Measurements from ENCODE around the gene GPR137B. TPM values are rescaled to one million over a fixed set of nuclear protein-coding genes. Genes with fewer than 3 reads are reported as not detected.

The GPR137B gene
- total and polyA plus RNA-seq, 3 experiments from 2014 or later: 8.3 to 13.0 (median 8.8) TPM

DNA sequence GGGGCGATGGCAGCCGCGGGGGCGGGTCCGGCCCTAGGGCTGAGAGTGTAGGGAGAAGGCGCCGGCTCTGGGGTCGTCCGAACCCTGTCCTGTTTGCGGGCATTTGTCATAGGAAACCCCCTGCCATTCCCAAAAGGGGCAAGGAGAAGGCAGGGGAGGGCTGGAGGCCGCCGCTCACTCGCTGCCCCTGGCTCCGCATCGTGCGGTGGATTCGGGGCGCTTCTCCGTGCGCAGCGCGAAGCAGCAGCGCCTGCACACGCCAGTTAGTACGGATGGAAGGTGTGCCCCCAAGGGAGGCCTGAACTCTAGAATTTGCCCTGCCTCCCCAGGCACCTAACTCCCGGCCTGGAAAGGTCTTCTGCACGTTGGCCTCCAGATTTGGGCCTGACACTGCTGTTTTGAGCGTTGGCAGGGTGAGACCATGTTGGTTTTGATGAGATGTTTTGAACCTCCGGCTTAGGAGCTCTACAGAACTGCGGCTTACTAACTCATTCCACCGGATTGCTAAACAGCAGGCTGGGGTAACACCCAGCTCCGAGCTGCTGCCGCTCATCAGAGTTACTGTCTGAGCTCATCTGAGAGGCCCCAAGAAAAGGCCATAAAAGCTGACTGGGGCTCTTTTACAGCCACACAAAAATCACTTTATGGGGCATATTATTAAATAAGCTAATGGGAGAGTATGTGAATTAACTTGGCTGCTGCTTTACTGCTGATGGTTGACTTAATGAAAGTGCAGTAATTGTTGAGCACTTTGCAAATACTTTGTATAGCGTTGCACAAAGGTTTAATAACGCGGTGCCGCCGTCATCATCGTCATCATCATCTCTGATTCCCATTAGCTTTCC is 987 bp downstream of the GPR137B start:
- CTCF ChIA-PET: no interaction called here
- Histone ChIP-seq H3K4me1 (ENCODE audit: insufficient read depth, low read length) (peaks cover 26% of the 10 kb centered on the region), H3K36me3 (ENCODE audit: insufficient read depth, low read length) (no peaks in the 10 kb centered on the region), H3K9me3 (ENCODE audit: low read length) (no peaks in the 10 kb centered on the region), H3K27me3 (ENCODE audit: insufficient read depth, low read length, poor library complexity, severe bottlenecking) (peaks cover 14% of the 10 kb centered on the region), H3K4me3 (ENCODE audit: low read length) (peak overlapping the region; percentile 64), H3K27ac (ENCODE audit: low read depth, low read length) (peak overlapping the region; percentile 56)
- Mint-ChIP-seq H3K9me3 (no peaks in the 10 kb centered on the region), H3K27ac (peak overlapping the region in 5 of 8 donors; percentile 59 to 89 (median 87)), H3K4me1 (peaks cover 43 to 59% (median 43%) of the 10 kb centered on the region in 3 donors), H3K27me3 (peaks cover 13 to 14% of the 10 kb centered on the region in 2 donors), H3K36me3 (peaks cover 0 to 24% (median 7%) of the 10 kb centered on the region in 3 donors), H3K4me3 (peak overlapping the region; percentile 93 to 99 (median 98))
- peak in 3 of 5 donors; percentile 17 to 51 (median 20) for DNase-seq
- POLR2A ChIA-PET: interaction anchor here (1.4 to 1.8 kb wide), 2 partner anchors 12 to 138 kb away, joined by 4 to 10 read pairs; partner anchors contain the start of gene ERO1B

DNA sequence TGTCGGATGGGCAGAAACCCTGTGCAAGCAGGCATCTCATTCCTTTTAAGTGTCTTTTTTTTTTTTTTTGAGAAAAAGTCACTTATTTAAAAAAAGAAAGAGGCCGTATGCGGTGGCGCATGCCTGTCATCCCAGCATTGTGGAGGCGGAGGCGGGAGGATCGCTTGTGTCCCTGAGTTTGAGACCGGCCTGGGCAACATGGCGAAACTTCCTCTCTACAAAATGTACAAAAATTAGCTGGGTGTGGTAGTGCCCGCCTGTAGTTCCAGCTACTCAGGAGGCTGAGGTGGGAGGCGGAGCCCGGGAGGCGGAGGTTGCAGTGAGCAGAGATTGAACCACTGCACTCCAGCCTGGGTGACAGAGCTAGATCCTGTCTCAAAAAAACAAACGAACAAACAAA is 1.7 kb downstream of the GPR137B start:
- no peak overlapping the region for H3K4me3 ChIP-seq (ENCODE audit: low read length)

GRCh38 chr1:236144446-236145150 is 2.3 kb downstream of the GPR137B start:
- peak overlapping the region; percentile 44 to 99 (median 94) for H3K4me3 Mint-ChIP-seq
- H3K36me3 ChIP-seq (ENCODE audit: insufficient read depth, low read length): no peaks in the 10 kb centered on the region
- H3K9me3 ChIP-seq (ENCODE audit: low read length): no peaks in the 10 kb centered on the region
- no peaks in the 10 kb centered on the region for H3K9me3 Mint-ChIP-seq
- no peak overlapping the region for H3K27ac Mint-ChIP-seq
- peaks cover 14% of the 10 kb centered on the region for H3K27me3 ChIP-seq (ENCODE audit: insufficient read depth, low read length, poor library complexity, severe bottlenecking)
- H3K4me1 Mint-ChIP-seq: peaks cover 50 to 72% (median 52%) of the 10 kb centered on the region in 3 donors
- H3K36me3 Mint-ChIP-seq: peaks cover 0 to 29% (median 7%) of the 10 kb centered on the region in 3 donors
- H3K27me3 Mint-ChIP-seq: peaks cover 13 to 14% of the 10 kb centered on the region in 2 donors
- H3K27ac ChIP-seq (ENCODE audit: low read depth, low read length): no peak overlapping the region
- DNase-seq: no peak
- peaks cover 26% of the 10 kb centered on the region for H3K4me1 ChIP-seq (ENCODE audit: insufficient read depth, low read length)
- H3K4me3 ChIP-seq (ENCODE audit: low read length): no peak overlapping the region
- ChIA-PET POLR2A (interaction anchor here (1.1 kb wide), 1 partner anchor 23 kb away, joined by 3 read pairs; no protein-coding TSS in a partner anchor), CTCF (interaction anchor here (1.0 kb wide), 1 partner anchor 20 kb away, joined by 3 read pairs; no protein-coding TSS in a partner anchor)

More for the DNA sequence above, 1.7 kb downstream of the GPR137B start:
- peaks cover 13 to 14% of the 10 kb centered on the region in 2 donors for H3K27me3 Mint-ChIP-seq
- peak overlapping the region; percentile 71 to 99 (median 94) for H3K4me3 Mint-ChIP-seq
- Histone ChIP-seq H3K9me3 (ENCODE audit: low read length) (no peaks in the 10 kb centered on the region), H3K4me1 (ENCODE audit: insufficient read depth, low read length) (peaks cover 26% of the 10 kb centered on the region), H3K27ac (ENCODE audit: low read depth, low read length) (no peak overlapping the region), H3K36me3 (ENCODE audit: insufficient read depth, low read length) (no peaks in the 10 kb centered on the region), H3K27me3 (ENCODE audit: insufficient read depth, low read length, poor library complexity, severe bottlenecking) (peaks cover 14% of the 10 kb centered on the region)
- H3K4me1 Mint-ChIP-seq: peaks cover 47 to 66% (median 48%) of the 10 kb centered on the region in 3 donors
- CTCF ChIA-PET: interaction anchor here (1.0 kb wide), 1 partner anchor 20 kb away, joined by 3 read pairs; no protein-coding TSS in a partner anchor
- no peak overlapping the region for H3K27ac Mint-ChIP-seq
- POLR2A ChIA-PET: interaction anchor here (1.1 to 1.8 kb wide), 2 partner anchors 12 to 22 kb away, joined by 3 to 10 read pairs; no protein-coding TSS in a partner anchor
- no peak for DNase-seq
- H3K9me3 Mint-ChIP-seq: no peaks in the 10 kb centered on the region
- peaks cover 0 to 27% (median 7%) of the 10 kb centered on the region in 3 donors for H3K36me3 Mint-ChIP-seq

GRCh38 chr1:236147068-236147467 is 4.7 kb downstream of the GPR137B start:
- CTCF ChIA-PET: no interaction called here
- Mint-ChIP-seq H3K27ac (peak overlapping the region in 1 of 8 donors; percentile 56), H3K27me3 (peaks cover 0 to 6% of the 10 kb centered on the region in 2 donors), H3K4me1 (peaks cover 48 to 65% (median 53%) of the 10 kb centered on the region in 3 donors), H3K36me3 (peaks cover 0 to 28% (median 7%) of the 10 kb centered on the region in 3 donors), H3K9me3 (no peaks in the 10 kb centered on the region), H3K4me3 (no peak overlapping the region)
- Histone ChIP-seq H3K36me3 (ENCODE audit: insufficient read depth, low read length) (no peaks in the 10 kb centered on the region), H3K9me3 (ENCODE audit: low read length) (no peaks in the 10 kb centered on the region), H3K27me3 (ENCODE audit: insufficient read depth, low read length, poor library complexity, severe bottlenecking) (no peaks in the 10 kb centered on the region), H3K27ac (ENCODE audit: low read depth, low read length) (no peak overlapping the region), H3K4me3 (ENCODE audit: low read length) (no peak overlapping the region), H3K4me1 (ENCODE audit: insufficient read depth, low read length) (peaks cover 17% of the 10 kb centered on the region)
- POLR2A ChIA-PET: no interaction called here
- DNase-seq: no peak

DNA sequence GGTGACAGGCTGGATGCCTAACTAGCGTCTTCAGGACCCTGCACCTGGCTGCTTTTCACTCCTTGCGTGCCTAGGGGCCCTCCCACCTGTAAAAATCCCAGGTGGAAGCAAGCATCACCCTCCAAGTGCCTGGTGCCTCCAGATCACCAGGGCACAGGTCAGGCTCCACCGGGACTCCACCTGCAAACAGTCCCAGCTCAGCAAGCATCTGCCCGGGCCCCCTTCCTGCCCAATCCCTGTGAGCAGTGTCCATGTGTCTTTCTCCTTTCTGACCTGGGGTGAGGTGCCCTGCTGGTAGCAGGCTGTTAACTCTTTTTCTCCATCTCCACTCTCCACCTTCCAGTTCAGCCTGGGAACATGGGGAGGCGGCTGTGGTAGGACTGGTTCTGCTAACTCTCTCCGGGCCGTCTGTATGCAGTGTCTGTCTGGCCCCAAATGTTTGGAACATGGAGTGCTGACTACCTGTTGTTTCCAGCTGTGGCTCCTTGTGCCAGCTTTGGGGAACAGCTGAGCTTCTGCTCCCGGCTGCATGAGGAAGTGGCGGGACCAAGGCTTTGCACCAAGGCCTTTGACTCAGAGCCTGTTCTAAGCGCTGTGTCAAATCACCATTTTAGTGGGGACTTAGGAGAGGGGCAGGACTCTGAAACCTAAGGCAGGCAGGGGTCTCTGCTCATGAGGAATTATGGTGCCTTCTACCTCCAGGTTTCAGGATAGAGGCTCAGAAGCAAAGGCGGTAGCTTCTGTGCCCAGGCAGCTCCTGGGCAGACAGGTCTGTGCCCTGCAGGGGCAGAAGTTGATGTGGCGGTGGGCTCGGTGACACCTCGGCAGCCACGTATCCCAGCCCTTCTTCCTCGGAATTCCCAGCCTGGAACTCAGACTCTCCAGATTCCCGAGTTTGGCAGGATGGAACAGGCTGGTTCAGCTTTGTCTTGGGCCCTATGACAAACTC is 5.5 kb downstream of the GPR137B start:
- ChIA-PET CTCF (no interaction called here), POLR2A (no interaction called here)
- Mint-ChIP-seq H3K36me3 (peaks cover 0 to 25% (median 7%) of the 10 kb centered on the region in 3 donors), H3K4me1 (peaks cover 46 to 65% (median 50%) of the 10 kb centered on the region in 3 donors), H3K4me3 (peak overlapping the region in 1 of 7 donors; percentile 50), H3K27me3 (peaks cover 0 to 4% of the 10 kb centered on the region in 2 donors), H3K9me3 (no peaks in the 10 kb centered on the region), H3K27ac (no peak overlapping the region)
- Histone ChIP-seq H3K4me1 (ENCODE audit: insufficient read depth, low read length) (peaks cover 17% of the 10 kb centered on the region), H3K36me3 (ENCODE audit: insufficient read depth, low read length) (no peaks in the 10 kb centered on the region), H3K4me3 (ENCODE audit: low read length) (no peak overlapping the region), H3K27me3 (ENCODE audit: insufficient read depth, low read length, poor library complexity, severe bottlenecking) (no peaks in the 10 kb centered on the region), H3K9me3 (ENCODE audit: low read length) (no peaks in the 10 kb centered on the region), H3K27ac (ENCODE audit: low read depth, low read length) (no peak overlapping the region)
- no peak for DNase-seq

DNA sequence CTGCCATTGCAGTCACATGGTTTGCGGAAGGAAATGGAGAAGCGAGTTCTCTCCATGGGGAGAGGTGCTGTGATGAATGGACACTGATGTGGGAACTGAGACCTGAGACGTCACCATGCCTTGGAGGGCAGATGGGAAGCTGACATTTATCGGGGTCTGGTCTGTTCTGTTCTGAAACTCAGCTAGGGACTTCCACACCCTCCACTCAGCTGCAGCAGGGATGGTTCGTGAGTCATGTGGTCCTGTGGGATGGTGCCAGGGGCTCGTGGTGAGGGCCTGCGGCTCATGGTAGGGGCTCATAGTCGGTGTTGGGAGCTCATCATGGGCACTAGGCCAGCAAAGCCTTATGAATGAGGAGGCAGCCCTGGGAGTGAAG is 6.1 kb downstream of the GPR137B start:
- no peaks in the 10 kb centered on the region for H3K36me3 ChIP-seq (ENCODE audit: insufficient read depth, low read length)
- H3K27ac ChIP-seq (ENCODE audit: low read depth, low read length): no peak overlapping the region
- Mint-ChIP-seq H3K27me3 (peaks cover 0 to 3% of the 10 kb centered on the region in 2 donors), H3K4me3 (no peak overlapping the region), H3K27ac (no peak overlapping the region), H3K4me1 (peaks cover 47 to 66% (median 52%) of the 10 kb centered on the region in 3 donors), H3K9me3 (no peaks in the 10 kb centered on the region), H3K36me3 (peaks cover 0 to 20% (median 7%) of the 10 kb centered on the region in 3 donors)
- H3K4me3 ChIP-seq (ENCODE audit: low read length): no peak overlapping the region
- no peaks in the 10 kb centered on the region for H3K9me3 ChIP-seq (ENCODE audit: low read length)
- DNase-seq: no peak
- CTCF ChIA-PET: no interaction called here
- no peaks in the 10 kb centered on the region for H3K27me3 ChIP-seq (ENCODE audit: insufficient read depth, low read length, poor library complexity, severe bottlenecking)
- POLR2A ChIA-PET: no interaction called here
- peaks cover 15% of the 10 kb centered on the region for H3K4me1 ChIP-seq (ENCODE audit: insufficient read depth, low read length)

GRCh38 chr1:236149003-236149595 is 6.8 kb downstream of the GPR137B start:
- no peak for DNase-seq
- no peak overlapping the region for H3K4me3 Mint-ChIP-seq
- peaks cover 0 to 3% of the 10 kb centered on the region in 2 donors for H3K27me3 Mint-ChIP-seq
- Histone ChIP-seq H3K27ac (ENCODE audit: low read depth, low read length) (no peak overlapping the region), H3K36me3 (ENCODE audit: insufficient read depth, low read length) (no peaks in the 10 kb centered on the region), H3K9me3 (ENCODE audit: low read length) (no peaks in the 10 kb centered on the region), H3K27me3 (ENCODE audit: insufficient read depth, low read length, poor library complexity, severe bottlenecking) (no peaks in the 10 kb centered on the region), H3K4me3 (ENCODE audit: low read length) (no peak overlapping the region), H3K4me1 (ENCODE audit: insufficient read depth, low read length) (peaks cover 9% of the 10 kb centered on the region)
- H3K27ac Mint-ChIP-seq: no peak overlapping the region
- H3K9me3 Mint-ChIP-seq: no peaks in the 10 kb centered on the region
- ChIA-PET POLR2A (no interaction called here), CTCF (no interaction called here)
- peaks cover 43 to 59% (median 46%) of the 10 kb centered on the region in 3 donors for H3K4me1 Mint-ChIP-seq
- H3K36me3 Mint-ChIP-seq: peaks cover 0 to 19% (median 7%) of the 10 kb centered on the region in 3 donors

All from CD8-positive, alpha-beta memory T cell (primary cell).